ENCODE results near the gene TIMM9.
A peak's percentile ranks its signal among the peaks of the same experiment; 100 is the strongest.
"Not testable (repeated sequence)": the region's sequence is repeated elsewhere in the genome, so short reads cannot be mapped to it uniquely, and the experiment has no call there.

Gene TIMM9

DNA sequence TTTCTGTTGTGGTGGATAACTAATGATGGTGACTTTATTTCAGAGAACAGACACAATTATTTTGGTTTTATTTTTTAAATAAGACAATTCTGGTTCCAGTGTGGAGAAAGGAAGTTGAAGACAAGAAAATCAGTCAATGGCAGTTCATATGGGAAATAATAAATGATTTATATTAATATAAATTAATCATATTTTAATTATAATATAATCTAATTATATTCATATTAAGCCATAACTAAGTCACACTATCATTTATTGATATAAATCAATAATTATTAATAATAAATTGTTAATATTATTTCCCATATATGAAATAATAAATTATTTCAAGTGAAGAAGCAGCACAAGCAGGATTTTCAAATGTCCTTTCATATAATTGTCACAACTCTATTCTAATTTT, 28.8 kb downstream of the TIMM9 start:
- no peak for DNase-seq (ENCODE audit: low read depth)

DNA sequence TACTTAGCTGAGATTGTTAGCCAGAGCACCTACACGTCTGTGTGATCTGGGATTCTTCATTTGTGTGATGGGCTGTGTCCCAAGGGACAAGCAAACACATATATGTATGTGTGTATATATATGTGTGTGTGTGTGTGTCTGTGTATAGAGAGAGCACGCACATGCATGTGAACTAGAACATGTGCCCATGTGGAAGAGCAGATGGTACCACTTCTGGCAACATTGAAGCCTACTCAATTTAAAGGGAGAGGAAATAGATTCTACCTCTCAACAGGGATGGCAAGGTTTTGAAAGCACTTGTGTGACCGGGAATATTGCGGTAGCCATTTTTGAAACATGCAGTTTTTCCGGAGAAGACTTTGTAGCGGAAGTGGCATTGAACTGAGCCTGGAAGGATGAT, 30.2 kb downstream of the TIMM9 start:
- DNase-seq (ENCODE audit: low read depth), result no peak

DNA sequence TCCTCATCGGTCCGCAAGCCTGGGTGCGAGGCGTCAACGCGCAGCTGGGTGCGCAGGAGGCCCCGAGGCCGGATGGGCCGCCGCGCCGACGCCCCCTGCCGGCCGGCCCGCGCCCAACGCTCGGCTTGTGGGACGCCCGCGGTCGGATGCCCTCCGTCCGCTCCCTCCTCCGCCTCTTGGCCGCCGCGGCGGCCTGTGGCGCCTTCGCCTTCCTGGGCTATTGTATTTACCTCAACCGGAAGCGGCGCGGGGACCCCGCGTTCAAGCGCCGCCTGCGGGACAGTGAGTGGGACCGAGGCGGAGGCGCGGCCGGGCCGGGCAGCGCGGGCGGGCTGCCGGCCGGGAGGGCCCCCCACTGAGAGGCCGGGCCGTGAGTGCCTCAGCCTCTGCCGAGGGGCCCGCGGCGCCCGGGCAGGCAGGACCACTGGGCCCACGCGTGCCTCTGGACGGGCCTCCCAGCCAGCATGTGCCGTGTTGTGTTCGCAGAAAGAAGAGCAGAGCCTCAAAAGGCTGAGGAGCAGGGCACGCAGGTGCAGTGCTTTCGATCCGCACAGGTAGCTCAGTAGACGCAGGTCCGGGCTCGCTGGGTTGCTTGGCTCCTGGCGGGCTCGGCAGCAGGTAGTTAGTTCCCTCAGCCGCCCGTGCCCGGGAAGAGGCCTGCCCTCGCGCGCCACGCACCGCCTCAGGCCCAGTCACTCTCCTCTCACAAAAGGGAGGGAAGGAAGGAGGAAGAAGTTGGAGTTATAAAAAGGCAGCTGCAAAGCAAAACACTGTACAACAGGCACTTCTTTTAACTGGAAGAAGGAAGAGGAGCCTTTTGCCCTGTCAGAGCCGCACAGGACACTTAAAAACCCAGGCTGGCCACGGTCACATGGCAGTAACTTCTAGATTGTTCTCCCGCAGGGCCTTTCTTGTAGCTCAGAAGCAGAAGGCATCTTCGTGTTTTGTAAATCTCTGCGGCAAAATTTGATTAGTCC, 31.2 kb downstream of the TIMM9 start, which contains the start of gene TOMM20L:
Gene TOMM20L (plus strand): TSS at position 119 of the 977 bp plus-strand sequence. CDS start 28 bp downstream, at position 147.
- DNase-seq (ENCODE audit: low read depth), result peak; percentile 18

DNA sequence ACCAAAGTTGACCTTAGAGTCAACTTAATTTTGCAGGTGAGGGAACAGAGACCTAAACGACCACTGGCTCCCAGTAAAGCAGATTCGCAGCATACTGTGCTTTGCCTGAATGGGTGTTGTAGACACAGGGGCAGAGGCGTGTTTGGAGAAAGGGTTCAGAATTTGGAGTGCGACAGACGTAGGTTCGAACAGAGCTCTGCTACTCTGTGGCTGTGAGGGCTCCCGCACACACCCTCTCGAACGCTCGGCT, 31.8 kb downstream of the TIMM9 start:
- no peak for DNase-seq (ENCODE audit: low read depth)

DNA sequence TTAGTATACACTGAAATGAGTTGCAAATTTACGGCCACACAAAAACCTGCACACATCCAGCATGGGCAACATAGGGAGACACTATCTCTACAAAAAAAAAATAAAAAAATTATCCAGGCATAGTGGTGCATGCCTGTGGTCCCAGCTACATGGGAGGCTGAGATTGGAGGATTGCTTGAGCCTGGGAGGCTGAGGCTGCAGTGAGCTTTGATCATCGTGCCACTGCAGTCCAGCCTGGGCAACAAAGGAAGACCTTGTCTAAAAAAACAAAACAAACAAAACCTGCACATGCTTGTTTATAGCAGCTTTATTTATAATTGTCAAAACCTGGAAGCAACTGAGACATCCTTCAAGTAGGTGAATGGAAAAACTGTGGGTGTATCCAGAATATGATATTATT, 36.5 kb downstream of the TIMM9 start:
- DNase-seq (ENCODE audit: low read depth), result no peak

DNA sequence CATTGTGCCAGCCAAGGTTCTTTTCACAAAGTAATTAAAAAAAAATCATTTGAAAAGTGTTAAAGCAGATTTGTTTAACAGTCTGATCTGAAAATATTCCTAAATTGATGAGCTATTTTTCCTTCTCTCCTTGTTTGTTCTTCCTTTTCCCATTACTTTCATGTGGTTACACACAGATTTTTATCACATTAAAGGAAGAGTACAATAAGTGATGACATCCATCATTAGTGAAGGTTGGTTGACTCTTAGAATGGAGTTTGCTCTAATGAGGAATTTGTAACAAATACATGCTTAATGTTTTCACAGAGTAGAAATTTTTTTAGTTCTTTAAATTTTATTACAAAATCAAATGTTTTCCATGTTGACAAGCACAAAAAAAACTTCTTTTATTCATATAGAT, 50.5 kb downstream of the TIMM9 start:
- no peak for DNase-seq (ENCODE audit: low read depth)

DNA sequence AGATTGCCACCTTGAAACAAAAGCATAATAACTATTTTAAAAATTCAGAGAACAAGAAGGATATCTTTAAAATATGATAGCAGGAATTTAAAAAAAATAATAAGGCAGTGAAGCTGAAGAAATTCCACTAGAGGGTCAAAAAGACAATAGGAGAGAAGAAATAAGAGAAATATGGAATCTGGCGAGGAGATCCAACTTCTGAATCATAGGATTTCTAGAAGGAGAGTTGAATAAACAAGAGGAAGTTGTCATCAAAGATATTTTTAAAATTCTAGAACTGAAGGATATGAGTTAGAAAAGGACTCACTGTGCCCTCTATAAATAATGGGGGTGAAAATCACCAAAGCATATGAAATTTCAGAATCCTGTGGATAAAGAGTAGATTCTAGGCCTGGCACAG, 58.4 kb downstream of the TIMM9 start:
- DNase-seq (ENCODE audit: low read depth), result no peak

DNA sequence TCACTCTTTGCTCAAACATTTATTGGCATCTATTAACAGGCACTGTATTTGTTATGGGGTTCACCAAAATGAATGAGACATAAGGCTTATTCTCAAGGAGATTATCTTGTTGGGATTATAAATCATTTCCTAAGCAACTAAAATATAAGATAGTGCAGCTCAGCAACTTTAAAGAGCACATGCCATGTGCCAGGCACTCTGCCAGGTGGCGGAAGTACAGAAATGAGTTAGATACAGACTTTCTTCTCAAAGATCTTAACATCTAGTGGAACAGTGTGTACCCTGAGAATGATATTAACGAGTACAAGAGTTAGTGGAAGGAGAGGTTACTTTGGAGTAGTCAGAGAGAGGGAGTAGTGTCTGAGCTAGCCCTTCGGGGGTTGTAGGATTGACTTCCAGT, 60.0 kb downstream of the TIMM9 start:
- no peak for DNase-seq (ENCODE audit: low read depth)

DNA sequence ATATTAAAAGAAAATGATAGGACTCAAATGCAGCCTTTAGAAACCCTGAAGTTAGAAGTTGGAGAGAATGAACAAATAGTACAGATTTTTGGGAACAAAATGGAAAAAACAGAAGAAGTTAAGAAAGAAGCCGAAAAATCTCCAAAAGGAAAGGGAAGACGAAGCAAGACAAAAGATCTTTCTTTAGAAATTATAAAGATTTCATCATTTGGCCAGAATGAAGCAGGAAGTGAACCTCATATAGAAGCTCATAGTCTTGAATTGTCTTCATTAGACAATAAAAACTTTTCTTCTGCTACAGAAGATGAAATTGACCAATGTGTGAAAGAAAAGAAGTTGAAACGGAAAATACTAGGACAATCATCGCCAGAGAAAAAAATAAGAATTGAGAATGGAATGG, 63.0 kb downstream of the TIMM9 start:
- no peak for DNase-seq (ENCODE audit: low read depth)

DNA sequence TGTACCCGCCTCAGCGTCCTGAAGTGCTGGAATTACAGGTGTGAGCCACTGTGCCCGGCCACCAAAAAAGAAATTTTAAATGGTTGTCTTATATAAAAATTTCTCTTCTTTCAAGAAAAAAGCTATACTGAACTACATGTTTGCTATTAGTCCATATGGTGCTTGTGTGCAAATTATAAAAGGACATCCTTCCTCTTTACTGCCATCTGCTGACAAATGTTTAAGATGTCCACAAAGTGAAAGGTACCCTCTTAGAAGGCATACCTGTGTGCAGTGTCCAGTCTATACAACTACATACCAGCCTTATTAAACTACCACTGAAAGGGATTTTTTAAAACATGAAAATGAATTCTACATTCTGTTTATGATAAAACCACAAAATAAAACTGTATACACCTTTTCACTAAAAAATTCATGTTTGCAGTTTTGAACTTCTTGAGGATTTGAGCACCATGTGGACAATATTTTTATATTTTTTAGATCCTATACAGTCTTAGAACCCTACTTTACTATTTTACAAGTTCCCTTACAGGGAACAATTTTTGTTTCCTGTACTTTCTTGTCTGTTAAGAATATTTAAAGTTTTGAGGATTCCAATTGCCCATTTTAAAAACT, 64.4 kb downstream of the TIMM9 start:
- DNase-seq (ENCODE audit: low read depth), result peak; percentile 10

DNA sequence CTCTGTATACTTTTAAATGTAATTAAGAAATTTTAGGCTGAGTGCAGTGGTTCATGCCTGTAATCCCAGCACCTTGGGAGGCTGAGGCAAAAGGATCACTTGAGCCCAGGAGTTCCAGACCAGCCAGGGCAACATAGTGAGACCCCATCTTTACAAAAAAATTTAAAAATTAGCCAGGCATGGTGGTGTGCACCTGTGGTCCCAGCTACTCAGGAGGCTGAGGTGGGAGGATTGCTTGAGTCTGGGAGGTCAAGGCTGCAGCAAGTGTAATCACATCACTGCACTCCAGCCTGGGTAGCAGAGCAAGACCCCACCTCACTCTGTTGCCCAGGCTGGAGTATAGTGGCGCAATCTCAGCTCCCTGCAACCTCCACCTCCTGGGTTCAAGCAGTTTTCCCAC, 65.1 kb downstream of the TIMM9 start:
- not testable (repeated sequence) for DNase-seq (ENCODE audit: low read depth)
